ENCODE results near the gene TAOK1. TPM values are rescaled to one million over a fixed set of nuclear protein-coding genes. Genes with fewer than 3 reads are reported as not detected.

TAOK1 gene
- total and polyA plus RNA-seq, 12 donors: 6.4 to 66.3 (median 46.6) TPM

DNA sequence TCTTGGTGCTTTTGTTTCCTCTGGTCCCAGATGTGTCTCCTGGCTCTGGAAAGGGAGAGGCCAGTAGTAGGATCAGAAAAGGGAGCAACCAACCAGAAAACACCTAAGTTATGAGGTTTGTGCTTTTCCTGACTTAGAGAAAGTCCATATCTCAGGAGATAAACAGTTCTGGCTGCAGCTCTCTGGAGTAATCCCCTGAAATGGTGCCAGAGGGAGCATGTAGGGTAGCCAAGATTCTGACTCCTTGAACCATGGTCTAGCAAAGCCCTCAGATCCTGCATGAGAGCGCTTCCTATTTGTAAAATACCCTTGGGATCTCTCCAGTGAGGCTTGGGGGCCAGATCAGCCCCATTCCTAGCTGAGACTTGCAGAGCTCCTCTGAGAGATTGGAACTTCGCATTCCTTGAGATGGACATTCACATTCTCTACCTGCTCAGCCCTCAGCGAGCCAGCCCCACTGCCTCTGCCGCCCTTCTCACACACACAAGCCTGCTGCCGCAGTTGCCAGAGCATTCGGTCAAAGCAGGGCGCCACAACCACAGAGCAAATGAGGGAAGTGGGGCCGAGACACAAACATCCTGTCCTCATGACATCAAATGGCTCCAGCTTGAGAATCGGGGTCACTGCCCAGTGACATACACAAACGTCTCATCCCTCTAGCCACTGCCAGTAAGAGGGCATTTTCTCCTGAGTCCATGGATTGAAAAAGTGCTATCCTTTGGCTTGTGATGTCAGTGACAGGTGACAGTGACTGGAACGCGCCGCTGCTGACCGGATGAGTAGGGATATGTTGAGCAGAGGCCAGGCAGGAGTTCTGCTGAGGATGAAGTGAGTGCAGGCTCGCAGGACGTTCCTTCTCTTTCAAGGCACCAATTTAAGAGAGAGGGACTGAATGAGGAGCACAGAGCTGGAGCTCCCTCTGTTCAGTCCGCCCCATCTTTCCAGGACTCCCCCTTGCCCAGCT is 171.7 kb downstream of the TAOK1 start:
- H3K27ac ChIP-seq: peak overlapping the region in 4 of 5 donors; percentile 8 to 76 (median 36)
- H3K36me3 ChIP-seq (replicated peaks in 1 of 2): no peaks in the 10 kb centered on the region
- WGBS, 4 donors: 60 to 86% (median 75%) methylated on average over 11 to 17 of the region's 17 CpGs
- peak in 4 of 7 donors; percentile 55 to 70 (median 58) for DNase-seq
- TF ChIP-seq POLR2A (IDR thresholded peaks at IDR 0.05): no peak
- TF ChIP-seq, protein P1, sequence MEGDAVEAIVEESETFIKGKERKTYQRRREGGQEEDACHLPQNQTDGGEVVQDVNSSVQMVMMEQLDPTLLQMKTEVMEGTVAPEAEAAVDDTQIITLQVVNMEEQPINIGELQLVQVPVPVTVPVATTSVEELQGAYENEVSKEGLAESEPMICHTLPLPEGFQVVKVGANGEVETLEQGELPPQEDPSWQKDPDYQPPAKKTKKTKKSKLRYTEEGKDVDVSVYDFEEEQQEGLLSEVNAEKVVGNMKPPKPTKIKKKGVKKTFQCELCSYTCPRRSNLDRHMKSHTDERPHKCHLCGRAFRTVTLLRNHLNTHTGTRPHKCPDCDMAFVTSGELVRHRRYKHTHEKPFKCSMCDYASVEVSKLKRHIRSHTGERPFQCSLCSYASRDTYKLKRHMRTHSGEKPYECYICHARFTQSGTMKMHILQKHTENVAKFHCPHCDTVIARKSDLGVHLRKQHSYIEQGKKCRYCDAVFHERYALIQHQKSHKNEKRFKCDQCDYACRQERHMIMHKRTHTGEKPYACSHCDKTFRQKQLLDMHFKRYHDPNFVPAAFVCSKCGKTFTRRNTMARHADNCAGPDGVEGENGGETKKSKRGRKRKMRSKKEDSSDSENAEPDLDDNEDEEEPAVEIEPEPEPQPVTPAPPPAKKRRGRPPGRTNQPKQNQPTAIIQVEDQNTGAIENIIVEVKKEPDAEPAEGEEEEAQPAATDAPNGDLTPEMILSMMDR (IDR thresholded peaks at IDR 0.05): no peak
- no peak overlapping the region for H3K4me3 ChIP-seq
- H3K4me1 ChIP-seq (replicated peaks in 1 of 2): peaks cover 11 to 25% of the 10 kb centered on the region in 2 donors
- intact Hi-C loops (cut with DNase I): no loop called here
- H3K27me3 ChIP-seq: no peaks in the 10 kb centered on the region
- no peaks in the 10 kb centered on the region for H3K9me3 ChIP-seq (replicated peaks in 1 of 3)

DNA sequence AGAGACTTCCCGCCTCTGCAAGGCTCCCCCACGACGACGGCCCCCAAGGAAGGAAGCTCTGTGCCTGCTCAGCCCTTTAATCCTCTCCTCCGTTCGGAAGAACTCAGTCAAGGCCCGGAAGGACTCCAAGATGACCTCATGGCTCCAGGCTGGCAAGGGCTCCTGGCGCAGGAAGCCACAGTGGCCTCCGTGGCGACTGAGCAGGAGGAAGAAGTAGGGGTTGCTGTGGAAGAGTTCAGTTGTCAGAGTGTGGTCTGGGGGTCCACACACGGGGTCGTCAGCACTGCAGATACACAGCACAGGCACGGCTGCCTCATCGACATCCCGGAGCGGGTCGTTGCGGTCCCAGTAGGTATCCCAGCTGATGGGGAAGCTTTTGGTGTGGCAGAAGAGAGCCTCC is 172.5 kb downstream of the TAOK1 start:
- intact Hi-C loops (cut with DNase I): no loop called here
- 80 to 89% (median 80%) methylated on average over 17 to 18 of the region's 18 CpGs for WGBS, 4 donors
- Histone ChIP-seq H3K4me3 (no peak overlapping the region), H3K36me3 (replicated peaks in 1 of 2) (no peaks in the 10 kb centered on the region), H3K4me1 (replicated peaks in 1 of 2) (peaks cover 15 to 31% of the 10 kb centered on the region in 2 donors), H3K27me3 (no peaks in the 10 kb centered on the region), H3K27ac (peak overlapping the region in 2 of 5 donors; percentile 56 to 76), H3K9me3 (replicated peaks in 1 of 3) (no peaks in the 10 kb centered on the region)
- peak in 2 of 7 donors; percentile 16 to 46 for DNase-seq
- TF ChIP-seq, protein P1 (IDR thresholded peaks at IDR 0.05): no peak
- no peak for TF ChIP-seq POLR2A (IDR thresholded peaks at IDR 0.05)

DNA sequence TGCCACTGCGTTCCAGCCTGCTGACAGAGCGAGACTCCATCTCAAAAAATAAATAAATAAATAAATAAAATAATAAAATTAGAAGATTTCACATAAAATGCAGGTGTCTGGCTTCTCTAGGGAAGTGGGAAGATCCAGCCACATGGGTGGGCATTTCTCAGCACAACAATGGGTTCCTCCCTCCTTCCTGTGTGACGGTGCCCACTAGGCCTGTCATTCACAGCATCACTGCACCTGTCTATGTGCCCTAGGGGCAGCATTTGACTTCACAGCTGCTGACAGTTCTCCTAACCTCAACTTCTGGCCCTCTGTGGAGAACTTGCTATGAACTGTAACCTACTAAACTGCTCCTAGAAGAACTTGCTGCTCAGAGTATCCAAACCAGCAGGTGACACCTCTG is 173.7 kb downstream of the TAOK1 start:
- DNase-seq: peak in 1 of 7 donors; percentile 46

More for the DNA sequence above, 173.7 kb downstream of the TAOK1 start:
- Histone ChIP-seq H3K9me3 (replicated peaks in 1 of 3) (no peaks in the 10 kb centered on the region), H3K4me1 (replicated peaks in 1 of 2) (peaks cover 20 to 31% of the 10 kb centered on the region in 2 donors), H3K36me3 (replicated peaks in 1 of 2) (no peaks in the 10 kb centered on the region), H3K27ac (no peak overlapping the region), H3K4me3 (no peak overlapping the region), H3K27me3 (no peaks in the 10 kb centered on the region)
- TF ChIP-seq POLR2A (IDR thresholded peaks at IDR 0.05): no peak
- TF ChIP-seq, protein P1 (IDR thresholded peaks at IDR 0.05): no peak
- WGBS, 4 donors: 87 to 93% (median 93%) methylated on average over 3 of the region's 3 CpGs
- intact Hi-C loops (cut with DNase I): no loop called here

Measured in adrenal gland (tissue), 12 donors.